HG03025 (cell line): ENCODE results near the gene SH2B3.
"Not testable (repeated sequence)": the region's sequence is repeated elsewhere in the genome, so short reads cannot be mapped to it uniquely, and the experiment has no call there.

Source experiments
- ATAC-seq: cut with Tn5 transposase; IDR thresholded peaks from one replicate; pipeline ENCODE4 v1.9.1; 2021; ENCODE audit warnings: mild to moderate bottlenecking, moderate library complexity; ENCODE audit not compliant: unreplicated experiment, low FRiP score

SH2B3 gene

GRCh38 chr12:111405859-111406473, at the start of gene SH2B3:
SH2B3 (plus strand) TSS chr12:111405923; CDS start chr12:111418146, 12,223 bp downstream.
- peak; percentile 2 for ATAC-seq

- no peak for ATAC-seq
Measured at GRCh38 chr12:111359231-111359913, 46.4 kb upstream of the SH2B3 start.

GRCh38 chr12:111359914-111360276, 45.8 kb upstream of the SH2B3 start:
- no peak for ATAC-seq

- ATAC-seq, result no peak
Measured at GRCh38 chr12:111360325-111360930, 45.3 kb upstream of the SH2B3 start.

GRCh38 chr12:111361073-111361716, 44.5 kb upstream of the SH2B3 start:
- ATAC-seq, result no peak

- no peak for ATAC-seq
Measured at GRCh38 chr12:111361717-111362576, 43.8 kb upstream of the SH2B3 start.

GRCh38 chr12:111362687-111363475, 42.8 kb upstream of the SH2B3 start:
- ATAC-seq, result no peak

GRCh38 chr12:111363578-111363977, 42.1 kb upstream of the SH2B3 start:
- no peak for ATAC-seq

GRCh38 chr12:111366075-111366474, 39.6 kb upstream of the SH2B3 start:
- no peak for ATAC-seq

GRCh38 chr12:111366583-111366982, 39.1 kb upstream of the SH2B3 start:
- ATAC-seq, result no peak

GRCh38 chr12:111367661-111368221, 38.0 kb upstream of the SH2B3 start:
- ATAC-seq, result no peak

- ATAC-seq, result peak; percentile 17
Measured at GRCh38 chr12:111368291-111368787, 37.4 kb upstream of the SH2B3 start.

- ATAC-seq, result peak; percentile 85
Measured at GRCh38 chr12:111368788-111369495, 36.8 kb upstream of the SH2B3 start, which contains the start of gene PHETA1. PHETA1 (minus strand) TSS chr12:111369095; CDS start chr12:111363427, 5,668 bp downstream.

- ATAC-seq, result no peak
Measured at GRCh38 chr12:111369496-111370220, 36.1 kb upstream of the SH2B3 start.

- not testable (repeated sequence) for ATAC-seq
Measured at GRCh38 chr12:111373231-111373630, 32.5 kb upstream of the SH2B3 start.

GRCh38 chr12:111377440-111377839, 28.3 kb upstream of the SH2B3 start:
- no peak for ATAC-seq

GRCh38 chr12:111379942-111380554, 25.7 kb upstream of the SH2B3 start:
- ATAC-seq, result no peak
